Esophagus muscularis mucosa (tissue), 3 donors: Measurements from ENCODE around the gene TMEM33.

Experiments used
- CTCF ChIP-seq, 3 experiments: fragments of 200-600 bp in 2 of 3; fragments of 450-650 bp in 1 of 3; sonication (generic) in 2 of 3; IDR thresholded peaks; one replicate each; pipeline ENCODE4 v1.5.1; 2017 to 2019; ENCODE audit warnings: antibody characterized with exemption in 3 of 3, mild to moderate bottlenecking in 2 of 3, moderate library complexity in 1 of 3
- POLR2A ChIP-seq: fragments of 450-650 bp; IDR thresholded peaks from one replicate; pipeline ENCODE4 v1.6.1; 2017; ENCODE audit warnings: antibody characterized with exemption, moderate library complexity, mild to moderate bottlenecking, low read depth

GRCh38 chr4:41933997-41934503 lies 1.2 kb upstream of the TMEM33 start:
- no peak for TF ChIP-seq POLR2A
- TF ChIP-seq CTCF (IDR thresholded peaks at IDR 0.05) = no peak
